Activated gamma-delta T cell treated with anti-CD3 and anti-CD28 coated beads, Interleukin-2, amount 50 U/mL, for 16 hours (primary cell): ENCODE measurements around the gene CDKN1C.

Source experiments
- DNase-seq: peaks from one replicate; pipeline ENCODE4 v3.0.0-alpha.2; 2020; ENCODE audit warnings: low read depth

Gene CDKN1C

DNA sequence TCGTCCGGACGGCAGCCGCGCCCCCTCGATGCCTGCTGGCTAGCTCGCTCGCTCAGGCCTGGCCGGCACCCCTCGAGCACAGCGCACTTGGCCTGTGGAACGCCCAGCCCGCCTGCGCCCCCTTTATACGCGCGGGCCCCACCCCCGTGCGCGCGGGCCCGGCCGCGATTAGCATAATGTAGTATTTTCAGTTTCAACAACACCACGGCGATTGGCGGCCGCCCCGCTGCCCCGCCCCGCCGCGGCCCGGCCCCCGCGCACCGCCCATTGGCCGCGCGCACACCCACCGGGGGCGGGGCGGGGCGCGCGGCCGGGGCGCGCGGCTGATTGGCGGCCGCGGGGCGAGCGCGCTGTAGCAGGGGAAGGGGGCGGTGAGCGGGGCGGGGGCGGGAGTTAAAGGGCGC is at the start of gene CDKN1C:
Gene CDKN1C, minus strand, starts transcription at position 98 of the 404 bp plus-strand sequence. CDS start 319 bp downstream, outside the sequence.
- peak; percentile 72 for DNase-seq

DNA sequence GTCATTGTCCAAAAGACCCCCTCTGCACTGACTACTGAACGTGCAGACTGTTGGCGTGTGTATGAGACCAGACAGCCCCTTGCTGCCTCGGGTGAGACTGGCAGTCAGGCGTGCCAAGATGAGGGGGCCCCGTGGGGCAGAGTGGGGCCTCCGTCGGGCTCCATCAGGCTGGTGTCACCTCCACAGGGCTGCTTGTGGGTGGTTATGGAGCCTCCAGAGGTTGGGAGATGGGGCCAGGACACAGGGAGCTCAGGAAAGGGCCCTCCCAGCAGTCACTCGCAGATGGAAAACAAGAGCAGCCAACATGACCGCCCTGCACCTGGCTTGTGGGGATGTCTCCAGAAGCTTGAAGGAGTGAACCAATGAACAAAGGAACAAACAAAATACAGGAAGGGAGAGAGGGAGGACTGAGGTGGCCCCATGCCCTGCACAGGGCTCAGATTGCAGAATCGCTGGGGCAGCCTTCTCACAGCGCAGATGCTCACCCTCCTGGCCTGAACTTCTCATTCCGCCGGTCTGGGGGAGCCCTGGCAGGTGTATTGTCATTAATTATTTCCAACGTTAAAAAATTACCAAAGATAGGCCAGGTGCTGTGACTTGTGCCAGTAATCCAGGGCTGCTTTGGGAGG is 49.1 kb upstream of the CDKN1C start:
- no peak for DNase-seq

DNA sequence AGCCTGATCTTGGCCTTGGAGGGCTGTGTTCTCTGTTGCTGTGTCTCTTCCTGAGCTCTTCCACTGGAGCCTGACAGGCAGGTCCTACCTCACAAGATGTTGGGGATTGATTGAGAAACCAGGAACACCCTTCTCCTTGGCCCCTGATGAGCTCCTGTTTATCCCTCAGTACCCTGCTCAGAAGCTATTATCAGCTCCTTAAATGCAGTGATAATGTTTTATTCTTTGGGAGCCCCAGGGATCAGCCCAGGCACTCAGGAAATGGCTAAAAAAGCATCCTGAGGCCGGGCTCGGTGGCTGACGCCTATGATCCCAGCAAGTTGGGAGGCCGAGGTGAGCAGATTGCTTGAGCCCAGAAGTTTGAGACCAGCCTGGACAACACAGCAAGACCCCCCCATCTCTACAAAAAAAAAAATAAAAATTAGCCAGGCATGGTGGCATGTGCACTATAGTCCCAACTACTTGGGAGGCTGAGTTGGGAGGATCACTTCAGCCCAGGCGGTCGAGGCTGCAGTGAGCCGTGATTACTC is 48.5 kb upstream of the CDKN1C start:
- DNase-seq = no peak

DNA sequence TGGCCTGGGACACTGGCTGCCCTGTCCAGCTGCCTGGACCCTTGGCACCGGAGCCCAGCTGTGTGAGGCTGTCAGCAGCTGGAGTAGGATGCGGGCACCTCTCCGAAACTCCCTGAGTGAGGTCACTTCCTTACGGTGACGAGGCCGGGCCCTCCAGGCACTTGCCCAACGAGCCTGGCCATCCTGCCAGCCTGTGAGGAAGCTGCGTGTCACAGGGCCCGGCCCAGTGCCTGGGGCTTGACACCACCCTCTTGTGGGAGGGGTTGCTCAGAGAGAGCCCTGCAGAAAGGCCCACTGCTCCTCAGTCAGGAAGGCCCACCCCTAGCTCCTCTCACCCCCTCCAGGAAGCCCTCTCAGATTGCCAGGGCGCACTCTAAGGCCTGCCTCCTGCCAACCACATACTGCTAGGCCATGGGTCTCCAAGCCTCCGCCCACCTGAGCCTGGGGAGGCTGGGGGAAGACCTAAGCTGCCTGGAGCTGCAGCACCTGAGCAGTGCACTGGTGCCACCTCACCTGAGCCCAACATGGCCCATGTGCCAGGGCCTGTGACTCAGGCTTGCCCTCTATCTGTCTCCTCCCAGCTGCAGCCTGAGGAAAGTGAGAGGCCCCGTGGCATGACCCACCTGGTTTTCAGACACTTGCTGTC is 47.9 kb upstream of the CDKN1C start:
- DNase-seq = no peak

DNA sequence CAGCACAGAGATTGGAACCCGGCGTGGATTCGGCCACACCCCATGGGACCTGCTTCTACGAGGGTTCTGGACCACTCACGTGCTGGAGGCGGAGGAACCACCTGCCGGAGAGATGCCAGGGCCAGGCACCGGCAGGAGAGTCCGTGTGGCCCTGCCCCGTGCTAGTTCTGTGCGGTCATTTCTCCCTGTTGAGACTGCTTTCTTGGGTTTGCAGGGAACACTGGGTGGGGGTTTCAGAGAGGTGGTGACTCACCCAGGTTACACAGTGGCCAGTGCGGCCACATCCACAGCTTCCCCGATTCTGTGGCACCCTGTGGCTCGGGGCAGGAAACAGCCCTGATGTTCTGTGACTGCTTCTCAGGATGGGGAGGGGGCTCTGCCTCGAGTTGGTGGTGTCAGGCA is 47.3 kb upstream of the CDKN1C start:
- no peak for DNase-seq

DNA sequence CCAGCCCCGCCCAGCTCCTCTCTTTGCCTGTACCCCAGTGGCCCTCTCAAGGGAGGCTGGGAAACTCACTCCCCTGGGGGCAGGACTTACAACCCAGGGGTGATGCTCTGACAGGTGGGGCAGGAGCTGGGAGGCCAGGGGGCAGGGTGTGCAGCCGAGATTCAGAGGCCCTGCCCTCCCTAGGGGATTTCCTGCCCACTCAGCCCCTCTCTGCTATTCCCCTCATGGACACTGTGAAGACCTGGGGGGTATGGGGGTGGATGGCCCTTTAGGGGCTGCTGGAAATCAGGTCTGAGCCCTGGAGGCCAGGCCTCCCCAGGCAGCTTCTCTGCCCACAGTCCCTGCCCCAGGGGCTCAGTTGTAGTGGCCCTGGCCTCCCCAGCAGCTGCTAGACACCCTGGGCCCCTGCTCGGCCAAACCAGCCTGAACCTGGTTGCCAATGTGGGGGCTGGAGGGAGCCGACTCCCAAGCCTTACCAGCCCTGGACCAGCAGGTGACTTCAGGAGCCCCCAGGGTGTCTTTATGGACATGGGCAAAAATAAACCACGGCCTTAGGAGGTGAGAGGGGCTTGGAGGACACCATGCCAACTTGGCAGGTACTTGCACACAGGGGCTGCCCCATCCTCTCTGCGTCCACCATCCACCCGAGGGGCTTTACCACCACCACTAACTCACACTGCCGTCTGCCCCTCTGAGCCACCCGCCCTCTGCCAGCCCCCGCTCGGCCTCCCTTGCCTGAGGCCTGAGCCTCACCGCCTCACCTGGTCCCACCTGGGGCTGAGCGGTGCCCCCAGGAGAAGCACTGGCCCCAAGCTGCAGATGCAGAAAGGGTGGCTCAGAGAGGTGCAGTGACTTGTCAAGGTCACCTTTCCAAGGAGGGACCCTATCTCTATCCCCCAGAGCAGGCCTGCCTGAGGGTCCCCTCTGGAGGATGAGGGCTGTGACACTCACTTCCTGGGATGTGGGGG is 46.5 kb upstream of the CDKN1C start:
- no peak for DNase-seq

DNA sequence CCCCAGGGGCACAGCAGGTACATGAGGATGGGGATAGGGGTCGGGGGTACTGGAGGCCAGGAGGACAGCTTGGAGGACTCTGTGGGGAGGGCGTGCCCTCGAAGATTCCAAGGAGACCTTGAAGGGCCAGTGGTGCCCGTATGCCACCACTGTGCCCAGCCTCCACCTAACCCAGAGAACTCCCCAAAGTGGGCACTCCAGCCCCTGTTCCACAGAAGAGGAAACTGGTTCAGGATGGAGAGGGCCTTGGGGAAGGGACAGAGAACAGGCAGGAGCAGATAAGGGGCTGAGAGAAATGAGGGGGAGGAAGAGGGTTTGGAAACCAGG is 45.8 kb upstream of the CDKN1C start:
- DNase-seq = no peak

DNA sequence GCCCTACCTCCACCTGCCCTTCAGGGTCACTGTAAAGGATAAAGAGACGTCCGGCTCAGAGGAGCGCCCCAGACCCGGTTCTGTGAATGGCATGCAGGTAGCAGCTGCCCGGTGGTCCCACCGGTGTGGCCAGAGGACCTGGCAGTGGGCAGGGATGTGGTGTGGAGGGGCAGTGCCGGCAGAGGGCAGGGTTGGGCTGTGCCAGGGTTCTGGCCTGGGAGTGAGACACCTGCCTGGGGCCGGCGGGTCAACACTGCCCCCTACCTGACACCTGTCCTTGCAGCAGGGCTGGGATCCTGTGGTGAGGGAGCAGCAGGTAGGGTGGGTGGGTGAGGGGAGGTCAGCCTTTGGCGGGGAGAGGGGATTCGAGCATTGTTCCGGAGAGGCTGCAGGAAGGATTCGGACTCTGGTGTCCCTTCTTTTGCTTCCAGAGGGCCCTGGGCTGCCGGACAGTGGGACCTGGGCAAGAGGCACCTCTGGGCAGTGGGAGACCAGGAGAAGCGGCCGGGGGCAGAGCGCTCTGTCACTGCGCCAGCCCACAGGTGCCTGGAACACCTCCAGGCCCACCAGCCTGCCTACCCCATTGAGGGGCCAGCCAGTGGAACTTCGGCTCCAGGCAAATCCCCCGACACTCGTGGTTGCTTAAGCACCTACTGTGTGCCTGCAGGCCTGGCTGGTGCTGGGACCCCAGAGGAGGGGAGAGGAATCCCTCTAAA is 45.3 kb upstream of the CDKN1C start:
- no peak for DNase-seq

DNA sequence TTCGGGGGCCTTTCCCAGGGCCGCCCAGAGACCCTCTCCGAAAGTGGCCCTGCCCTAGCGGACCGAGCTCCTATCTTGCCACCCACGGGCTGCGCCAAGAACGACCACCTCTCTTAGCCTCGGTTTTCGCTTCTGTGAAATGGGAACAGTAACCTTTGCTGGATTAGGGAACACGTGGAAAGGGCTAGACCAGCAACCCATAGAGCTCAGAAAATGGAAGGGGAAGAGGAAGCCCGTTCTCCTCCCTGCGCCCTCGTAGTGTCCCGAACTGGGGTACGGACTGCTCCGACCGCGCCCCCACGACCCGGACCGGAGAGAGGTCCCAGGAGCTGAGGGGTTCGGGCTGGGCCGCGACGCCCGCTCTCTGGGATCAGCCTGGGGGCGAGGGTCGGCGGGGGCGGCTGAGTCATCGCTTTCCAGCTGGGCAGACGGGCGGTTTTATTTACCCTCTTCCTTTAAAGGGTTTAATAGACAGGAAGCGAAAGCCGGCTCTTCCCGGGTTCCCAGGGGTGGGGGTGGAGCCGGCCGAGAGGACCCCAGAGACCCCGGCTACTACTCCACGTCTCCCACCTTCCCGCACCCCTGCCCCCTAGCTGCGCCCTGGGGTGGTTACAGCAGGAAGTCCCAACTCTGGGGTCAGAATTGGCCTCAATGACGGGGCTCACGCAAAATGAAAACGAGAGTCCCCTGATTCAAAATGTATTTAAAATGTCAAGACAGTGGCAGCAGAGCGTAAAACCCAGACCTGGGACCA is 44.6 kb upstream of the CDKN1C start:
- no peak for DNase-seq

DNA sequence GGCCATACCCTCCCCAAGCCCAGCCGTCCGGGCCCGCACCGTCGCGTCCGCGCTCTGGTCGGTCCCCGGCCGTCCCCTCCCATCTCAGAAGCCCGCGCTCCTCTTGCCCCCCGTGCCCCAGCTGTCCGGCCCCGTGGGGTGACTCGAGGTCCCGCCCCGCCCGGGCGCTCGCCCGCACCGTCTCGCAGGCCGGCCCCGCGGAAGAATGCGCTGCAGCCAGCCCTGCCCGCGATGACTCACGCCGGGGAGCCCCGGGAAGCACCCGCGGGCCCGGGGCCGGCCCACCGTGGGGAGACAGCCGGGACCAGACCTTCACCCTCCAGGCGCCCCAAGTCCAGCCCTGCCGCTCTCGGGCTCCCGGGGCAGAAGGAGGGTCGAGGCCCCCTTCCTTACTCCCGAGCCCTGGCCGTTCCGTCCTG is 44.0 kb upstream of the CDKN1C start:
- no peak for DNase-seq

DNA sequence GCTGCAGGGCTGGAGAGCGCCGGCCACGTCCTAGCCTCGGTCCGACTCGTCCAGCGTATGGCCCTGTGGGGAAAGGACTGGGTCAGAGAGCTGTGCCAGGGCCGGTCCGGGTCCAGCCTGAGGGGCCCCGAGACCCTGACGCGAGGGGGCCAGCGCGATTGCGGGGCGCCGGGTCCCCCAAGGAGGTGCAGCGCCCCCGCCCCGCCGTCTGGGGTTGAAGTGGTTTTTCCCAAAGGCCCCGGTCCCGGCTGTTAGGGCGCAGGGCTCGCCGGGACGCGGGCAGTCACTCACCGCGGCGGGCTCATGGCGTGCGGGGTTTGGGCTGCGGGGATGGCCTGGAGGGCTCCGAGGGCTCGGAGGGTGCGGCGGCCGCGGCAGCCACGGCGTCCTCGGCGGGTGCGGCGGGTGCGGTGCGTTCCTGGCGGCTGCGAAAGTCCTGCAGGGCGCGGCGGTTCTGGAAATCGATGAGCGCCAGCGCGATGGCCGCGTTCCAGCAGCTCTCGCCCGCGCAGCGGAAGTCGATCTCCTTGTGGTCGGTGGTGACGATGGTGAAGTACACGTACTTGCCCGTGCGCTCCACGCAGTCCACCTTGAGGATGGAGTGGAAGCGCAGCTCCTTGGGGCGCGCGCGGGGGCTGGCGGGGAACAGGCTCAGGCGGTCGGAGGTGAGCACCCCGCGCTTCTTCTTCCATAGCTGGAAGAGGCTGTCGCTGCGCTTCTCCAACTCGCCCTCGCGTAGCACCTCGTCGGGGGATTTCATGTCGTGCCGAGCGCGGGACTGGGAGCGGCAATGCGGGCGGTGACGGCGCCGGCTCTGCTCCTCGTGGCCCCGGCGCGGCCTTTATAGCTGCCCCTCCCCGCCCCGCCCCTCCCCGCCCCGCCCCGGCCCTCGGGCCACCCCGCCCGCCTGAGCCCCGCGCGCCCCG is 43.3 kb upstream of the CDKN1C start, which contains the start of gene PHLDA2:
Gene PHLDA2, minus strand, starts transcription at position 816 of the 926 bp plus-strand sequence. Its CDS starts 56 bp downstream, at position 760.
- no peak for DNase-seq

DNA sequence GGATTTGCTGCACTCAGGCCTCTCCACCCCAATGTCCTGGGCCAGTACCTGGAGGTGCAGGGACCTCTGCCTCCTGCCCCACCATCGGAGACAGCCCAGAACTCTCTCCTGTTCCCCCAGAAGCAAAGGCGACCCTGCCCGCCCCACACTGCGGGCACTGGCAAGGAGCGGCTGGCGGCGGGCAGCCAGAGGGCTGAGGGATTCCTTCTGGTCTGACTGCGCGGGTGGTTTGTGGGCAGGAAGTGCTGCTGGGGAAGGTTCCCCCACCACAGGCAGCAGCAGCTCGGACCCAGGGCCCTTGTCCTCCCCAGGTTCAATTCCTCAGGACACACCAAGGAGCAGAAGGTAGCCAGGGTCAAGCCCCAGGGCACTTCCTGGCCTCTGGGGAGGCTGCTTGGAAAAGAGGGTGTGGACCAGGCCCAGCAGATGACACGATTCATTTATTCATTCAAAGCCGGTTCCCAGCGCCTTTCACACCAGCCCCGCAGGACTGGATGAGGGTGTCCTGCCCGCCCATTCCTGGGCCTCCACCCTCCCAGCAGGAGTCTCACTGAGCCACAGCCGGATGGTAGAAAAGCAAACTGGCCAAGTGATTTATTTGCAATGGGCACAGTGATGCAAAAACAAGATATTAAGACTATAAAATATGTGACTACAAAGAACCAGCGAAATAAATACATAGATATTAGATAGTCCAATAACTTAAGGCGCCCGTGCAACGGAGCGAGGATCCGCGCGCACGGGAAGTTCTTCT is 42.5 kb upstream of the CDKN1C start:
- no peak for DNase-seq

DNA sequence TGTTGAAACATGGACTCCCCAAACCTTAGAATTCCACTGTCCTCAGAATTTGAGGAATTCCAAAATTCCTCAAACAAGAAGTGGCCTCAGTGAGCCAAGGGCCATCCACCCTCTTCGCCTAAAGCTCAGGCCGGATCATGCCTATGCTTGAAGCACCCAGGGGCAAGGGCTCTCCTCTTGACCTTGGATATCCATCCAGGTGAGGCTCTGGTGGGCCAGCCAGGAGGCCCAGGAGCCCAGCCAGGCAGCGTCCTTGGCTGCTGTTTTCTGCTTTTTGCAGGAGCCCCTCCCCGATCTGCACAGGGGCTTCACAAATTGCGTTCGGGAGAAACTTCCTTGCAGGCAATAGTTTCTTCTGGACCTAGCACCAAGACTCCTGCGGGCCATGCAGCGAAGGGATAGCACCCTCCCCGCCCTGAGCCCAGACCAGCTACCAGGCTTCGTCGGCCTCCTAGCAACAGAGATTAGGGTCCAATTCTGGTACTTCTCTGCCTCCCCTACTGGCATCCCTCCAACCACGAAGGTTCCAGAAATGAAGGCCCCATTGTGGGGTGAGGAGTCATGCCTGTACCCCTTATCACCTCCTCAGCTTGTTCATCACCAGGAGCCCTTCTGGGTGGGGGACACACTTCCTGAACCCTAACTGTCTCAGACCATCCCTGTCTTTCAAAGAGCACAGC is 41.7 kb upstream of the CDKN1C start:
- no peak for DNase-seq

DNA sequence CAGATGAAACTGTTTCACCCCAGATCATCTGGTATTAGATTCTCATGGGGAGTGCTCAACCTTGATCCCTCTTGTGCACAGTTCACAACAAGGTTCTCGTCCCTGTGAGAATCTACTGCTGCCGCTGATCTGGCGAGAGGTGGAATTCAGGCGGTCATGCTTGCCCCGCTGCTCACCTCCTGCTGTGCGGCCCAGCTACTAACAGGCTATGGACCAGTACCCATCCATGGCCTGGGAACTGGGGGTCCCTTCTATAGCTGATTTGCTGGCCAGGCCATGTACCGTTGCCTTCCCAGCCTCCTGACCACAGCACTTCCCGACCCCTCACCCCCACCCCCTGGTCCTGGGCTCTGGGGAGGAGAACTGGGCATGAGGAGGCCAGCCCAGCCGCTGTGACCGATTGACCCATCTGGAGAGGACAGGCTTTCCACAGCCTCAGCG is 41.1 kb upstream of the CDKN1C start:
- DNase-seq = no peak

DNA sequence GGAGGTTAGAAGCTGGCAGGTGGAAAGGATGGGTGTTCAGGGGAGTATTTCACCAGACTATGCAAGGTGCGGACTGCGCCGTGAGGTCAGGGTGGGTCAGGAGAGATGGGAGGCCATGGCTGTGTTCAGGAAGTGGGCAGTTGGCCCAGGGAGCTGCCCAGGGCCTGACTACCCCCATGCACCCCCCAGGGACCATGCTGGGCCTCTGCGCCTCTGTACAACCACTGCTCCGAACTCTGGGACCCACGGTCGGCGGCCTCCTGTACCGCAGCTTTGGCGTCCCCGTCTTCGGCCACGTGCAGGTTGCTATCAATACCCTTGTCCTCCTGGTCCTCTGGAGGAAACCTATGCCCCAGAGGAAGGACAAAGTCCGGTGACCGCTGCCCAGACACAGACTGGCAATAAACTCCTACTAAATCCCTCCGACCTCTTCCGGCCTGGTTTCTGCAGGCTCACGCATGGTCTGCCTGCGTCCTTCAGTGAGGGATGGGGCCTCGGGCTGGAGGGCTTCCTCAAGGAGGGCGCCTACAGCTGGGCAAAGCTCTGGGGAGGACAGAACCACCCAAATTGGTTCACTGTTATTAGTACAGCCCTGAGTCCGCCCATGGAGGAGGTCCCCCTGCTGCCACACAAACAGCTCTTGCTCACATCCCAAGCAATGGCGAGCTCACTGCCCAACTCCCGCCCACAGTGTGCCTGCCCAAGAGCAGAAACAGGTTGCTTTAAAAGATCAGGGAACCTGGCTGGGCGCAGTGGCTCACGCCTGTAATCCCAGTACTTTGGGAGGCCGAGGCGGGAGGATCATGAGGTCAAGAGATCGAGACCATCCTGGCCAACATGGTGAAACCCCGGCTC is 39.5 kb upstream of the CDKN1C start:
- no peak for DNase-seq

DNA sequence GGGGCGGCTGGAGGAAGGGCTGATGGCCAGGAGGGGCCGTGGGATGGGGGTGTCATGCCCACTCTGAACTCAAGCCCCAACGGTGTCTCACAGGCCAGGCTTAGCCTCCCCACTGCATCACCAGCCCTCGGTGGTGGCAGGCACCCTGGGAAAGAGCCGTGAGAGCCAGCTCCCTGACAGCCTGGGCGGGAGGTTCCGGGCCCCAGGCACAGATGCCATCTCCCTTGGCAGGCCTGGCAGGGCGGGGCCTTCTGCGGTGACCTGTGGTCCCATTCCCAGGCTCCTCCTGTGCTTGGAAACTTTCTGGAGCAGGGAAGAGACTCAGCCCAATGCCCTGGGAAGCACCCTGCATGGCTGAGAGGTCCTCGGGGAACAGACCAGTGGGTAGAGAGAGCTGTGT is 38.8 kb upstream of the CDKN1C start:
- DNase-seq = no peak
